Skeletal muscle cell (primary cell): ENCODE data around the gene COA5.

Source experiments
- DNase-seq: peaks from one replicate; pipeline ENCODE4 v3.0.0-alpha.2; 2010; ENCODE audit warnings: low read depth
- H3K4me3 ChIP-seq: 2 replicates; pipeline ENCODE4 v1.5.1; 2011; ENCODE audit warnings: low read depth, mild to moderate bottlenecking, control low read depth, low read length, moderate library complexity

The COA5 gene

GRCh38 chr2:98608116-98608961 lies at the start of gene COA5, which contains the start of gene UNC50:
TSS of gene COA5 (minus strand) at chr2:98608512. CDS start at chr2:98608405, 107 bp downstream.
TSS of gene UNC50 (plus strand) at chr2:98608589. CDS start at chr2:98609760, 1,171 bp downstream.
- peak within 1 kb of the TSS; percentile 90 for H3K4me3 ChIP-seq
- DNase-seq, result peak; percentile 70

DNA sequence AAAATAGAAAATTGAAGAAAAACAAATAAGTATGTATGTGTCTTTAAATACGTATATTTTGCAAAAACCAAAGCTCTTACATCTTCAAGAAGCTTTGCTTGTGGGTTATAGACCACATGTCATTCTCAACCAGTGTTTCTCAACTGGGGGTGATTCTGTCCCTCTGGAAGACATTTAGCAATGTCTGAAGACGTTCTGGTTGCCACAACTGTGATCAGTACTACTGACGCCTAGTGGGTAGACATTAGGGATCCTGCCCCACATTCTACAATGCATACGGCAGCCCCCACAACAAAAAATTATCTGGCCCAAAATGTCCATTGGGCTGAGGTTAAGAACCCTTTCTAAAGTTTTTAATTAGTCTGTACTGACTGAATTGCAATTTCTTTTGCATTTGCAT lies 48.5 kb upstream of the COA5 start:
- DNase-seq, result no peak

GRCh38 chr2:98654699-98655495 lies 46.6 kb upstream of the COA5 start:
- no peak overlapping the region for H3K4me3 ChIP-seq
- no peak for DNase-seq

More for the DNA sequence above, 48.5 kb upstream of the COA5 start:
- H3K4me3 ChIP-seq, result no peak overlapping the region

- DNase-seq, result no peak
Measured at GRCh38 chr2:98650998-98651397, 42.7 kb upstream of the COA5 start.

DNA sequence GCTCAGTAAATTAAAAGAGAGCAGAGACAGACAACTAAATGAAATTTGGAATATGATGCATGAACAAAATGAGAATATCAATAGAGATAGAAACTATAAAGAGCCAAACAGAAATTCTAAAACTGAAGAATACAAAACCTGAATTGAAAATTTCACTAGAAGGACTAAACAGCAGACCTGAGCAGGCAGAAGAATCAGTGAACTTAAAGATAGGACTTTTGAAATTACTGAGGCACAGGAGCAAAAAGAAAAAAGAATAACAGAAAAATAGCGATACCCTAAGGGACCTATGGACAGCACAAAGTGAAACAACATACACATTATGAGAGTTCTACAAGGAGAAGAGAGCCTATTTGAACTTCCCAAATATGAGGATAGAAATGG lies 41.7 kb upstream of the COA5 start:
- H3K4me3 ChIP-seq, result no peak overlapping the region
- no peak for DNase-seq

More at GRCh38 chr2:98650998-98651397, 42.7 kb upstream of the COA5 start:
- H3K4me3 ChIP-seq, result no peak overlapping the region

- no peak overlapping the region for H3K4me3 ChIP-seq
- peak; percentile 41 for DNase-seq
Measured at GRCh38 chr2:98649135-98649991, 41.1 kb upstream of the COA5 start.

DNA sequence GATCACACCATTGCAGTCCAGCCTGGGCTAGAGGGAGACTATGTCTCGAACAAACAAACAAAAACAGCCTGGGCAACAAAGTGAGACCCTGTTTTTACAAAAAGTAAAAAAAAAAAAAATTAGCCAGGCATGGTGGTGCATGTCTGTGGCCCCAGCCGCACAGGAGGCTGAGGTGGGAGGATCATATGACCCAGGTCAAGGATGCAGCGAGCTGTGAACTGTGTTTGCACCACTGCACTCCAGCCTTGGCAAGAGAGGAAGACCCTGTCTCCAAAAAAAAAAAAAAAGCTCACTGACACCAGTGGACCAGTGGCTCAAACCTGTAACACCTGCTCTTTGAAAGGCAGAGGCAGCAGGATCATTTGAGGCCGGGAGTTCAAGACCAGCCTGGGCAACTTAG lies 40.1 kb upstream of the COA5 start:
- no peak for DNase-seq
- H3K4me3 ChIP-seq, result no peak overlapping the region

DNA sequence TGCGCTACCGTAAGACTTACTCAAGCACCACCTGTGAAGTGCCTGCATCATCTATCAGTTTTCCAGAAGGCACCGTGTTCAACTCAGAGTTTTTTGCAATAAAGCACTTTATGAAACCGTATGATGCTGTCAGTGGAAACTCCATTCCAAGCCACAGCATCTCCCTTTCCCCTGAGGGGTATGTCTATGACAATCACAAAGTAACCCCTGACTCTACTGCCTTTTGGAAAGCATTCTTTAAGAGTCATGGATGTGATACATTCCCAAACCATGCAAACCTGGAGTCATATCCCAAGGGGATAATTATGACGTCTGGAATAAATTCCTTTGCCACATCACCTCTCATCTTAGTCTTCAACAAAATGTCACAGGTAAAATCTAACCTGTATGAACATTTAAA lies 39.3 kb upstream of the COA5 start:
- H3K4me3 ChIP-seq, result no peak overlapping the region
- no peak for DNase-seq

GRCh38 chr2:98643496-98644100 lies 35.3 kb upstream of the COA5 start:
- H3K4me3 ChIP-seq, result no peak overlapping the region
- DNase-seq, result no peak

- no peak overlapping the region for H3K4me3 ChIP-seq
- no peak for DNase-seq
Measured at GRCh38 chr2:98637401-98638147, 29.3 kb upstream of the COA5 start.

- DNase-seq, result no peak
- no peak overlapping the region for H3K4me3 ChIP-seq
Measured at GRCh38 chr2:98634406-98635092, 26.2 kb upstream of the COA5 start.

- no peak overlapping the region for H3K4me3 ChIP-seq
- no peak for DNase-seq
Measured at GRCh38 chr2:98632351-98632750, 24.0 kb upstream of the COA5 start.

DNA sequence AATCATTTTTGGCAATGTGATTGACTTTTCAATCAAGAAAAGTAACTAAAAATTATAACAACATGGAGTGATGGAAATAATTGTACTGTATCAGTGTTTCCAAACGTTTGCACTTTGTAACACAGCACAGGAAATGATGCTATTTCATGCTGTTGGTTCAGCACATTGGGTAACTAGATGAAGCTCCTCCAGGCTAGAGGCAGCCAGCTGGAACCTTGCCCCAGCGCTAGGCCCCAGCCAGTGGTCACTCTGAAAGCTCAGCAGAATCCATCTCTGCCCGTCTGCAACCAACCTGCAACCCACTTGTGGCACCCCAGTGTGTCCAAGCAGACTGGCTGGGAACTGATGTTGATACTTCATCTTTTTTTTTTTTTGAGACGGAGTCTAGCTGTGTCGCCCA lies 15.3 kb upstream of the COA5 start:
- DNase-seq, result no peak

GRCh38 chr2:98617149-98617548 lies 8.8 kb upstream of the COA5 start:
- no peak overlapping the region for H3K4me3 ChIP-seq
- DNase-seq, result no peak

More for the DNA sequence above, 15.3 kb upstream of the COA5 start:
- H3K4me3 ChIP-seq, result no peak overlapping the region

DNA sequence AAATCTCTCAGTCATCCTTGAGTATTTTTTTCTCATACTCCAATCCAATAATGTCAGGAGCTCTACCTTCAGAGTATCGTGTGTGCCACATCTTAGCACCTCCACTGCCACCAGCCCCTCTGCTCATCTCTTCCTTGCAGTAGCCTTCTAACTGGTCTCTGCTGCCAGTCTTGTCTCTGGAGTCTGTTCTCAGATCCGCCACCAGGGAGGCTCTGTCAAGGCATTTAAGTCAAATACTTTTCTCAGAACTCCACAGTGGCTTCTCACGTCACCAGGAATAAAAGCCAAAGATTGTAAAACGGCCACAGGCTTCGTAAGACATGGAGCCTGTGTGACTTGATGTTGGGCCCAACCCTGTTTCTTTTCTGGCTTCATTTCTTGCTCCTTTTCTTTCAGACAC lies 7.2 kb upstream of the COA5 start:
- no peak for DNase-seq
- no peak overlapping the region for H3K4me3 ChIP-seq

DNA sequence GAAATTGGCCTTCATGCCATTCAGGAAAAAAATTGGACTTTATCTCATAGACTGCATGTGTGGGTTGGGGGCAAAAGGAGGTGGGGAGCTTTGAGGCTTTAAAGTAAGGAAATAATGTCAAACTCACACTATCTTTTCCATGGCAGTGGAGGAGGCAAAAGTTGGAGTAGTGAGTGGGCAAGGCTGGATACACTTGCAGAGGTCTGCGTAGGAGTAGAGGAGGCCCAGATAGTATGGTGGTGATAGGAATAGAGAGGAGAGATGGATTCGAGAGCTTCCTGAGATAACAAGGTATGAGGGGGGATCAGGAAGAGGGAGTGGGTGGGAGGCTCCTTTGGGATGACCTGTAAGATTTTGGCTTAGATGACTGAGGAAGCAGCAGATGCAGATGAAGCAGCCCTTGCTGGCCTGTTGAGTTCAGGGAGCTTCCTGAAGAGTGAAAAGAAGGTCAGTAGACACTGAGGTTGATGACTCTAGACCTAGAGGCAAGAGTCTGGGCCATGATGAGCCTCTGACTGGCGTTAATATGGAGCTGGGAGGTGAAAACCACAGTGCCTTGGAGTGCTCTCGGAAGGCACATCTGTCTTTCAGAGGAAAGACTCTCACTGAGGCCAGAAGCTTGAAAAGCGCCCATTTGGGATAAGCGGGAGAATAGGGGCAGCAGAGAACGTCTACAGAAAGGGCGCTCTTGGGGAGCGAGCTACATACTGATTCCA lies 5.9 kb upstream of the COA5 start:
- H3K4me3 ChIP-seq, result no peak overlapping the region
- no peak for DNase-seq

GRCh38 chr2:98608962-98609604 lies 771 bp upstream of the COA5 start:
- no peak for DNase-seq
- H3K4me3 ChIP-seq, result peak overlapping the region; percentile 90
